ENCODE results near the gene TSHZ3.

Gene TSHZ3

GRCh38 chr19:31285744-31286143, 63.5 kb downstream of the TSHZ3 start:
- no peak for DNase-seq

- no peak for DNase-seq
Observed at GRCh38 chr19:31284621-31285020, 64.6 kb downstream of the TSHZ3 start.

- DNase-seq, result no peak
Observed at GRCh38 chr19:31283701-31284100, 65.5 kb downstream of the TSHZ3 start.

GRCh38 chr19:31282346-31282745, 66.9 kb downstream of the TSHZ3 start:
- DNase-seq, result no peak

- no peak for DNase-seq
Observed at GRCh38 chr19:31280287-31281006, 68.8 kb downstream of the TSHZ3 start.

GRCh38 chr19:31279436-31279765, 69.8 kb downstream of the TSHZ3 start:
- DNase-seq, result no peak

GRCh38 chr19:31278555-31279435, 70.4 kb downstream of the TSHZ3 start:
- no peak for DNase-seq

- DNase-seq, result no peak
Observed at GRCh38 chr19:31277516-31277915, 71.7 kb downstream of the TSHZ3 start.

GRCh38 chr19:31276831-31277230, 72.4 kb downstream of the TSHZ3 start:
- DNase-seq, result no peak

- DNase-seq, result no peak
Observed at GRCh38 chr19:31275068-31275334, 74.2 kb downstream of the TSHZ3 start.

GRCh38 chr19:31274251-31275067, 74.8 kb downstream of the TSHZ3 start:
- no peak for DNase-seq

- no peak for DNase-seq
Observed at GRCh38 chr19:31272583-31273106, 76.6 kb downstream of the TSHZ3 start.

- DNase-seq, result no peak
Observed at GRCh38 chr19:31271306-31271911, 77.8 kb downstream of the TSHZ3 start.

- no peak for DNase-seq
Observed at GRCh38 chr19:31270897-31271296, 78.3 kb downstream of the TSHZ3 start.

GRCh38 chr19:31269425-31270127, 79.7 kb downstream of the TSHZ3 start:
- DNase-seq, result no peak

GRCh38 chr19:31268751-31269383, 80.4 kb downstream of the TSHZ3 start:
- DNase-seq, result no peak

GRCh38 chr19:31266731-31267130, 82.5 kb downstream of the TSHZ3 start:
- DNase-seq, result no peak

- no peak for DNase-seq
Observed at GRCh38 chr19:31266196-31266595, 83.0 kb downstream of the TSHZ3 start.

GRCh38 chr19:31264041-31264778, 85.0 kb downstream of the TSHZ3 start:
- DNase-seq, result no peak

- DNase-seq, result no peak
Observed at GRCh38 chr19:31263328-31263727, 85.9 kb downstream of the TSHZ3 start.

- DNase-seq, result no peak
Observed at GRCh38 chr19:31262725-31263191, 86.5 kb downstream of the TSHZ3 start.
